Activated naive CD8-positive, alpha-beta T cell treated with anti-CD3 and anti-CD28 coated beads, Interleukin-2, amount 10 ng/mL, durations not matched to agents 7 days and 5 days (primary cell): Measurements from ENCODE around the gene TMEM187. TPM values are rescaled to one million over a fixed set of nuclear protein-coding genes. Genes with fewer than 3 reads are reported as not detected.

Source experiments
- ATAC-seq: fragments of 150-1000 bp; cut with Tn5 transposase; one replicate; pipeline ENCODE4 v1.10.0; 2021; ENCODE audit warnings: low read depth, moderate library complexity
- POLR2A ChIA-PET: fragments of 350-600 bp; sonication (Branson Sonifier 250); formaldehyde crosslinking; loops from one replicate; lab custom pipeline; 2021; ENCODE audit warnings: antibody characterized with exemption; lab: Charles Lee
- DNase-seq: peaks from one replicate; pipeline ENCODE4 v3.0.0; 2021
- H3K27ac Mint-ChIP-seq: one replicate; pipeline ENCODE4 v1.8.0; 2022; ENCODE audit warnings: mild to moderate bottlenecking, mixed read lengths
- H3K27me3 Mint-ChIP-seq: one replicate; pipeline ENCODE4 v1.8.0; 2022; ENCODE audit warnings: mild to moderate bottlenecking, moderate library complexity, mixed read lengths
- H3K36me3 Mint-ChIP-seq: one replicate; pipeline ENCODE4 v1.8.0; 2021; ENCODE audit warnings: mild to moderate bottlenecking, mixed read lengths
- H3K4me1 Mint-ChIP-seq: one replicate; pipeline ENCODE4 v1.8.0; 2021; ENCODE audit warnings: mixed read lengths
- H3K4me3 Mint-ChIP-seq: one replicate; pipeline ENCODE4 v1.8.0; 2022; ENCODE audit warnings: mild to moderate bottlenecking, moderate library complexity, mixed read lengths
- H3K9me3 Mint-ChIP-seq: one replicate; pipeline ENCODE4 v1.8.0; 2021; ENCODE audit warnings: mixed read lengths
- microRNA-seq: library from miRNA; unstranded; fragments of <30 nt; microRNA quantifications from one replicate; pipeline ENCODE4 v1.2.0, GENCODE V29; 2022
- total RNA-seq, 2 experiments: library from RNA; stranded (reverse); gene quantifications; one replicate each; pipeline ENCODE4 v1.2.3, GENCODE V29; 2021

Gene TMEM187
- total RNA-seq, 2 experiments from 2014 or later: 8.6 to 9.7 TPM

DNA sequence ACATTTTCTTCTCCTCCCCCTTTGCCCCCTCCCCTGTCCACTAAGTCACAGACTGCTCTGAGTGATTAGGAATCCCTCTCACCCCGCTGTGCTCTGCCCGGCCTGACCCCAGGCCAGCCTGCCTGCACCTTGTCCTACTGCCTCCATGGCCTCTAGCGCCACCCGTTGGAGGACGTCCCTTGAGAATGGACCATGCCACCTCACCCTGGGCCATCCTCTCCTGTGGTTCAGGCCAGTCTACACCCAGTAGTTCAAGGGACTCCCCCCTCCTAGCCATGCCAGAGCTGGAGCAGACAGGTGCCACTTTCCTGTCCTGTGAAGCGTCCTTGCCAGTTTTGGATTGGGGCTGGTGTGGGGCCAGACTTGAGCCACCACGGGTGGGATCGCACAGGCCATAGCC is 56.9 kb downstream of the TMEM187 start:
- POLR2A ChIA-PET: no interaction called here
- DNase-seq (no peak), ATAC-seq (no peak)
- Mint-ChIP-seq H3K4me1 (peaks cover 5% of the 10 kb centered on the region), H3K27ac (no peak overlapping the region), H3K9me3 (no peaks in the 10 kb centered on the region), H3K27me3 (no peaks in the 10 kb centered on the region), H3K4me3 (no peak overlapping the region), H3K36me3 (no peaks in the 10 kb centered on the region)

GRCh38 chrX:154030266-154030665 is 57.7 kb downstream of the TMEM187 start:
- no peak overlapping the region for H3K27ac Mint-ChIP-seq
- no peak for DNase-seq

GRCh38 chrX:154030715-154031305 is 58.3 kb downstream of the TMEM187 start:
- Mint-ChIP-seq H3K27me3 (no peaks in the 10 kb centered on the region), H3K27ac (no peak overlapping the region), H3K9me3 (no peaks in the 10 kb centered on the region), H3K4me3 (no peak overlapping the region), H3K4me1 (peaks cover 5% of the 10 kb centered on the region), H3K36me3 (no peaks in the 10 kb centered on the region)
- no peak for ATAC-seq
- POLR2A ChIA-PET: no interaction called here
- no peak for DNase-seq

More at GRCh38 chrX:154030266-154030665, 57.7 kb downstream of the TMEM187 start:
- Mint-ChIP-seq H3K4me3 (no peak overlapping the region), H3K27me3 (no peaks in the 10 kb centered on the region), H3K36me3 (no peaks in the 10 kb centered on the region), H3K9me3 (no peaks in the 10 kb centered on the region), H3K4me1 (peaks cover 5% of the 10 kb centered on the region)
- POLR2A ChIA-PET: no interaction called here
- ATAC-seq: no peak

DNA sequence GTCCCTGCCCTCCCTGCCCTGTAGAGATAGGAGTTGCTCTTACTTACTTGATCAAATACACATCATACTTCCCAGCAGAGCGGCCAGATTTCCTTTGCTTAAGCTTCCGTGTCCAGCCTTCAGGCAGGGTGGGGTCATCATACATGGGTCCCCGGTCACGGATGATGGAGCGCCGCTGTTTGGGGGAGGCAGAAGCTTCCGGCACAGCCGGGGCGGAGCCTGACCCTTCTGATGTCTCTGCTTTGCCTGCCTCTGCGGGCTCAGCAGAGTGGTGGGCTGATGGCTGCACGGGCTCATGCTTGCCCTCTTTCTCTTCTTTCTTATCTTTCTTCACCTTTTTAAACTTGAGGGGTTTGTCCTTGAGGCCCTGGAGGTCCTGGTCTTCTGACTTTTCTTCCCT is 59.6 kb downstream of the TMEM187 start:
- H3K4me1 Mint-ChIP-seq: peaks cover 6% of the 10 kb centered on the region
- DNase-seq: no peak
- ATAC-seq: no peak
- POLR2A ChIA-PET: interaction anchor here (0.9 kb wide), 1 partner anchor 12 kb away, joined by 4 read pairs; no protein-coding TSS in a partner anchor
- no peaks in the 10 kb centered on the region for H3K27me3 Mint-ChIP-seq
- no peaks in the 10 kb centered on the region for H3K9me3 Mint-ChIP-seq
- no peak overlapping the region for H3K4me3 Mint-ChIP-seq
- no peak overlapping the region for H3K27ac Mint-ChIP-seq
- no peaks in the 10 kb centered on the region for H3K36me3 Mint-ChIP-seq

DNA sequence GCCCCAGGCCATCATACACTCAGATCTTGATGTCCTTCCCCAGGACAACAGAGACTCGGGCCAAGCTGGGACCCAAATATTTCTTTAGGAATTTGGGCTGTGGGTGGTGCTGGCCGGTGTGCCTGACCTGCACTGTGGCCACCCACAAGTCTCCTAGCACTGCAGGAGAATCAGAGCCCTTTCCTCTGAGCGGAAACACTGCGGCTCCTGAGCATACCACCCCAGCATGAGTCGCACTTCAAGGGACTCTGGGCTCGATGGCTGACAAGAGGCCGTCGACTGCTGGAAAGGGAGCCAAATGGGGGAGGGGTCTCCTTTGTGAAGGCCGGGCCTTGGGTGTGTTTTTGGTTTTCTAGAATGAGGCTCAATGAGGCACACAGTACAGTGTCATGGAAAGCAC is 60.1 kb downstream of the TMEM187 start:
- Mint-ChIP-seq H3K27ac (no peak overlapping the region), H3K4me3 (no peak overlapping the region), H3K9me3 (no peaks in the 10 kb centered on the region), H3K36me3 (peaks cover 1% of the 10 kb centered on the region), H3K4me1 (peaks cover 6% of the 10 kb centered on the region), H3K27me3 (no peaks in the 10 kb centered on the region)
- no peak for DNase-seq
- POLR2A ChIA-PET: interaction anchor here (0.9 kb wide), 1 partner anchor 12 kb away, joined by 4 read pairs; no protein-coding TSS in a partner anchor
- no peak for ATAC-seq

Small RNAs within 50 kb of the gene (microRNA-seq; reads per million reads assigned to microRNA genes)
- gene MIR3202-1: not detected
- gene MIR3202-2: not detected
- gene MIR718: not detected

Other genes with a start within 250 kb of the TMEM187 start
- 100 to 1,000 TPM; 140 to 141 TPM for gene BCAP31, start 248.4 kb upstream of the TMEM187 start, total RNA-seq
- gene ABCD1, start 247.9 kb upstream of the TMEM187 start, total RNA-seq: 10 to 100 TPM; 15.9 to 16.4 TPM
- gene PLXNB3, start 208.5 kb upstream of the TMEM187 start, total RNA-seq: 1 to 10 TPM; 1.3 to 2.1 TPM
- gene SRPK3, start 191.7 kb upstream of the TMEM187 start, total RNA-seq: not detected
- gene IDH3G, start 178.4 kb upstream of the TMEM187 start, total RNA-seq: 10 to 100 TPM; 66.3 to 67.1 TPM
- gene SSR4, start 178.1 kb upstream of the TMEM187 start, total RNA-seq: 100 to 1,000 TPM; 158 to 162 TPM
- 1 to 10 TPM in 1 of 2 experiments, under 1 TPM in 1; 0.80 to 1.1 TPM for gene PDZD4, start 142.2 kb upstream of the TMEM187 start, total RNA-seq
- 1 to 10 TPM; 4.5 to 7.2 TPM for gene L1CAM, start 86.6 kb upstream of the TMEM187 start, total RNA-seq
- not detected for gene AVPR2, start 68.1 kb upstream of the TMEM187 start, total RNA-seq
- gene ARHGAP4, start 46.5 kb upstream of the TMEM187 start, total RNA-seq: 100 to 1,000 TPM; 341 to 356 TPM
- gene NAA10, start 37.7 kb upstream of the TMEM187 start, total RNA-seq: 10 to 100 TPM; 79.5 to 84.3 TPM
- gene RENBP, start 28.1 kb upstream of the TMEM187 start, total RNA-seq: 10 to 100 TPM; 18.1 to 18.8 TPM
- 100 to 1,000 TPM; 101 to 107 TPM for gene HCFC1, start 936 bp upstream of the TMEM187 start, total RNA-seq
- 100 to 1,000 TPM; 127 to 135 TPM for gene IRAK1, start 47.1 kb downstream of the TMEM187 start, total RNA-seq
- 10 to 100 TPM; 81.9 to 82.8 TPM for gene MECP2, start 125.0 kb downstream of the TMEM187 start, total RNA-seq
- not detected for gene OPN1LW, start 171.5 kb downstream of the TMEM187 start, total RNA-seq
- not detected for gene OPN1MW, start 209.8 kb downstream of the TMEM187 start, total RNA-seq
- gene OPN1MW2, start 247.0 kb downstream of the TMEM187 start, total RNA-seq: not detected